HEK293 (cell line): ENCODE measurements around the gene REC8.

Experiments used
- BCL11A ChIP-seq: fragments of 450-650 bp; formaldehyde crosslinking; IDR thresholded peaks from 2 replicates; pipeline ENCODE4 v1.5.1; 2016; ENCODE audit warnings: low read depth, missing biosample characterization, missing genetic modification characterization
- FEZF1 ChIP-seq: fragments of 450-650 bp; formaldehyde crosslinking; IDR thresholded peaks from 2 replicates; pipeline ENCODE4 v1.5.1; 2016; ENCODE audit warnings: missing biosample characterization, missing genetic modification characterization
- GFI1B ChIP-seq: fragments of 450-650 bp; formaldehyde crosslinking; IDR thresholded peaks from 2 replicates; pipeline ENCODE4 v1.5.1; 2016; ENCODE audit warnings: missing biosample characterization, missing genetic modification characterization
- HOXD13 ChIP-seq: sonication (generic); formaldehyde crosslinking; IDR thresholded peaks from 2 replicates; pipeline ENCODE4 v1.8.0; 2022; ENCODE audit warnings: missing genetic modification reagents, borderline replicate concordance
- KLF1 ChIP-seq: fragments of 450-650 bp; formaldehyde crosslinking; IDR thresholded peaks from 2 replicates; pipeline ENCODE4 v1.5.1; 2016; ENCODE audit warnings: missing biosample characterization, missing genetic modification characterization
- KLF16 ChIP-seq: fragments of 450-650 bp; formaldehyde crosslinking; IDR thresholded peaks from 2 replicates; pipeline ENCODE4 v1.5.1; 2017; ENCODE audit warnings: missing biosample characterization, missing genetic modification characterization
- OVOL3 ChIP-seq: fragments of 450-650 bp; formaldehyde crosslinking; IDR thresholded peaks from 2 replicates; pipeline ENCODE4 v1.5.1; 2016; ENCODE audit warnings: missing biosample characterization, missing genetic modification characterization
- SCRT2 ChIP-seq: fragments of 450-650 bp; formaldehyde crosslinking; IDR thresholded peaks from 2 replicates; pipeline ENCODE4 v1.5.1; 2016; ENCODE audit warnings: missing biosample characterization, missing genetic modification characterization
- SP3 ChIP-seq: fragments of 450-650 bp; formaldehyde crosslinking; IDR thresholded peaks from 2 replicates; pipeline ENCODE4 v1.5.1; 2016; ENCODE audit warnings: missing biosample characterization, missing genetic modification characterization
- SP7 ChIP-seq: fragments of 450-650 bp; formaldehyde crosslinking; IDR thresholded peaks from 2 replicates; pipeline ENCODE4 v1.5.1; 2016; ENCODE audit warnings: missing biosample characterization, missing genetic modification characterization
- TRIM28 ChIP-seq: IDR thresholded peaks from 2 replicates; pipeline ENCODE4 v1.6.1; 2011; ENCODE audit warnings: low read length, control low read depth, borderline replicate concordance
- ZBTB8A ChIP-seq: fragments of 450-650 bp; formaldehyde crosslinking; IDR thresholded peaks from 2 replicates; pipeline ENCODE4 v1.5.1; 2016; ENCODE audit warnings: missing biosample characterization, missing genetic modification characterization
- ZNF114 ChIP-seq: fragments of 450-650 bp; formaldehyde crosslinking; IDR thresholded peaks from 2 replicates; pipeline ENCODE4 v1.5.0; 2017; ENCODE audit warnings: missing biosample characterization, missing genetic modification characterization
- ZNF121 ChIP-seq: fragments of 450-650 bp; formaldehyde crosslinking; IDR thresholded peaks from 2 replicates; pipeline ENCODE4 v1.5.1; 2016; ENCODE audit warnings: missing biosample characterization, missing genetic modification characterization
- ZNF132 ChIP-seq: fragments of 450-650 bp; formaldehyde crosslinking; IDR thresholded peaks from 2 replicates; pipeline ENCODE4 v1.5.1; 2017; ENCODE audit warnings: missing biosample characterization, missing genetic modification characterization, borderline replicate concordance
- ZNF157 ChIP-seq: fragments of 450-650 bp; formaldehyde crosslinking; IDR thresholded peaks from 2 replicates; pipeline ENCODE4 v1.5.1; 2016; ENCODE audit warnings: missing biosample characterization, missing genetic modification characterization
- ZNF169 ChIP-seq: fragments of 450-650 bp; formaldehyde crosslinking; IDR thresholded peaks from 2 replicates; pipeline ENCODE4 v1.5.1; 2016; ENCODE audit warnings: missing biosample characterization, missing genetic modification characterization
- ZNF221 ChIP-seq: fragments of 450-650 bp; formaldehyde crosslinking; IDR thresholded peaks from 2 replicates; pipeline ENCODE4 v1.5.1; 2017; ENCODE audit warnings: missing biosample characterization, missing genetic modification characterization, borderline replicate concordance
- ZNF266 ChIP-seq: fragments of 450-650 bp; formaldehyde crosslinking; IDR thresholded peaks from 2 replicates; pipeline ENCODE4 v1.5.1; 2016; ENCODE audit warnings: missing biosample characterization, missing genetic modification characterization, low read depth
- ZNF302 ChIP-seq: fragments of 450-650 bp; formaldehyde crosslinking; IDR thresholded peaks from 2 replicates; pipeline ENCODE4 v1.5.1; 2016; ENCODE audit warnings: missing biosample characterization, missing genetic modification characterization, low read depth
- ZNF311 ChIP-seq: fragments of 450-650 bp; formaldehyde crosslinking; IDR thresholded peaks from 2 replicates; pipeline ENCODE4 v1.5.1; 2017; ENCODE audit warnings: missing biosample characterization, missing genetic modification characterization, borderline replicate concordance
- ZNF350 ChIP-seq: fragments of 450-650 bp; formaldehyde crosslinking; IDR thresholded peaks from 2 replicates; pipeline ENCODE4 v1.5.0; 2017; ENCODE audit warnings: missing biosample characterization, mild to moderate bottlenecking, missing genetic modification characterization
- ZNF391 ChIP-seq: fragments of 450-650 bp; formaldehyde crosslinking; IDR thresholded peaks from 2 replicates; pipeline ENCODE4 v1.5.1; 2016; ENCODE audit warnings: low read depth, missing biosample characterization, missing genetic modification characterization, borderline replicate concordance
- ZNF404 ChIP-seq: fragments of 450-650 bp; formaldehyde crosslinking; IDR thresholded peaks from 2 replicates; pipeline ENCODE4 v1.5.1; 2017; ENCODE audit warnings: missing biosample characterization, missing genetic modification characterization
- ZNF514 ChIP-seq: fragments of 450-650 bp; formaldehyde crosslinking; IDR thresholded peaks from 2 replicates; pipeline ENCODE4 v1.5.1; 2016; ENCODE audit warnings: missing biosample characterization, missing genetic modification characterization
- ZNF560 ChIP-seq: fragments of 450-650 bp; formaldehyde crosslinking; IDR thresholded peaks from 2 replicates; pipeline ENCODE4 v1.5.1; 2017; ENCODE audit warnings: missing biosample characterization, missing genetic modification characterization, borderline replicate concordance
- ZNF621 ChIP-seq: fragments of 450-650 bp; formaldehyde crosslinking; IDR thresholded peaks from 2 replicates; pipeline ENCODE4 v1.5.1; 2017; ENCODE audit warnings: missing biosample characterization, missing genetic modification characterization
- ZNF658 ChIP-seq: fragments of 450-650 bp; formaldehyde crosslinking; IDR thresholded peaks from 2 replicates; pipeline ENCODE4; 2016; ENCODE audit warnings: missing biosample characterization, missing genetic modification characterization
- ZNF792 ChIP-seq: fragments of 450-650 bp; formaldehyde crosslinking; IDR thresholded peaks from 2 replicates; pipeline ENCODE4 v1.5.1; 2016; ENCODE audit warnings: missing biosample characterization, missing genetic modification characterization
- ZNF843 ChIP-seq: fragments of 450-650 bp; formaldehyde crosslinking; IDR thresholded peaks from 2 replicates; pipeline ENCODE4 v1.5.1; 2016; ENCODE audit warnings: missing biosample characterization, missing genetic modification characterization
- ZSCAN23 ChIP-seq: fragments of 450-650 bp; formaldehyde crosslinking; IDR thresholded peaks from 2 replicates; pipeline ENCODE4 v1.5.1; 2016; ENCODE audit warnings: missing biosample characterization, missing genetic modification characterization
- TF ChIP-seq, protein P1 (sequence below): fragments of 450-650 bp; formaldehyde crosslinking; IDR thresholded peaks from 2 replicates; pipeline ENCODE4 v1.5.1; 2017; ENCODE audit warnings: missing biosample characterization, missing genetic modification characterization
- TF ChIP-seq, protein P2 (sequence below): fragments of 450-650 bp; formaldehyde crosslinking; IDR thresholded peaks from 2 replicates; pipeline ENCODE4 v1.5.1; 2016; ENCODE audit warnings: missing biosample characterization, missing genetic modification characterization
- TF ChIP-seq, protein P3 (sequence below): fragments of 450-650 bp; formaldehyde crosslinking; IDR thresholded peaks from 2 replicates; pipeline ENCODE4 v1.5.1; 2016; ENCODE audit warnings: missing biosample characterization, missing genetic modification characterization
- TF ChIP-seq, protein P4 (sequence below): fragments of 450-650 bp; formaldehyde crosslinking; IDR thresholded peaks from 2 replicates; pipeline ENCODE4 v1.5.1; 2017; ENCODE audit warnings: missing biosample characterization, missing genetic modification characterization

REC8 gene

DNA sequence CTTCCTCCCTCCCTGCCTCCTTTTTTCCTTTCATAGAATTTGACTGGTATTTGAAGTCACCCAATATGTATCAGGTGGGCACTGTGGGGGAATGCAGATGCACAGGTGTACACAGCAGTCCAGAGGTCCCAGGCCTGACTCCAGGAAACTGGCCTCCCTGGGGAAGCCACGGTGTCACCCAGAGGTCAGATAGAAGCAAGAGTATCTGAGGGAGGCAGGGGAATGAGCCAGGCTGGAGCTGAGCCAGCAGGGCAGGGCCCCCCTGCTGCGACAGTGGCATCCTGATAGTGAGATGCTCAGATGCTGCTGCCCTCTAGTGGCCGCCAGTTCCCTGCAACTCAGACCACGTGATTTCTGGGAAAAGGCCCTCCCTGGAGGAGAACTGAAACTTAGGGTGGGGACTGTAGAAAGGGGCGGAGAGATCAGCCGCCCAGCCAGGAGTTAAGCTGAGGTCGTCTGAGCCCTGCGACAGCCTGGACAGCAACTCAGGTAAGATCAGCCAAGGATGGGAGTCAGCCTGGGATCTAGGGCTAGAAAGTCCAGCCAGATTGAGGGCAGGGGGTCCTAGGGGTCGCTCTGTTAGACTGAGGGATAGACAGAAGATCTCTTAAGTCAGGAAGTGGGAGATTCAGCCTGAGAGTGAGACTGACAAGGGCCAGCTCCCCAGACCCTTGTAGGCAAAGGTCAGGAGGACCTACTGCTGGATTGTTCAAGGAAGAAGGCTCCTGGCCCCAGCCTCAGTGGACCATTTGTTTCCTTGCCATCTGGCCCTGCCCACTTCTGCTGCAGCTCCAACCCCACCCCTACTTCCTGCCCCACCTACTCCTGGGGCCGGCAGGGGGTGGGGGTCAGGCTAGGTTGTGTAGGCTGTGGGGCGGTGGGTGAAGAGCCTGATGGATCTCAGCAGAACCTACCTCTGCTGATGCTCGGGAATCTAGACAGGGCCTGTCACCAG, 10.8 kb upstream of the REC8 start, which contains the start of gene IRF9 (continued):
- TF ChIP-seq, protein P1, sequence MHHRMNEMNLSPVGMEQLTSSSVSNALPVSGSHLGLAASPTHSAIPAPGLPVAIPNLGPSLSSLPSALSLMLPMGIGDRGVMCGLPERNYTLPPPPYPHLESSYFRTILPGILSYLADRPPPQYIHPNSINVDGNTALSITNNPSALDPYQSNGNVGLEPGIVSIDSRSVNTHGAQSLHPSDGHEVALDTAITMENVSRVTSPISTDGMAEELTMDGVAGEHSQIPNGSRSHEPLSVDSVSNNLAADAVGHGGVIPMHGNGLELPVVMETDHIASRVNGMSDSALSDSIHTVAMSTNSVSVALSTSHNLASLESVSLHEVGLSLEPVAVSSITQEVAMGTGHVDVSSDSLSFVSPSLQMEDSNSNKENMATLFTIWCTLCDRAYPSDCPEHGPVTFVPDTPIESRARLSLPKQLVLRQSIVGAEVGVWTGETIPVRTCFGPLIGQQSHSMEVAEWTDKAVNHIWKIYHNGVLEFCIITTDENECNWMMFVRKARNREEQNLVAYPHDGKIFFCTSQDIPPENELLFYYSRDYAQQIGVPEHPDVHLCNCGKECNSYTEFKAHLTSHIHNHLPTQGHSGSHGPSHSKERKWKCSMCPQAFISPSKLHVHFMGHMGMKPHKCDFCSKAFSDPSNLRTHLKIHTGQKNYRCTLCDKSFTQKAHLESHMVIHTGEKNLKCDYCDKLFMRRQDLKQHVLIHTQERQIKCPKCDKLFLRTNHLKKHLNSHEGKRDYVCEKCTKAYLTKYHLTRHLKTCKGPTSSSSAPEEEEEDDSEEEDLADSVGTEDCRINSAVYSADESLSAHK (tag by site-specific recombination): no peak
- TF ChIP-seq GFI1B (tag by site-specific recombination) (no peak), ZNF391 (tag by site-specific recombination) (peak; percentile 59; the same call in 1 of the 2 replicates), ZNF843 (tag by site-specific recombination) (no peak), ZNF157 (tag by site-specific recombination) (no peak), ZBTB8A (peak; percentile 22; the same call in 1 of the 2 replicates), ZNF169 (no peak), ZNF221 (tag by site-specific recombination) (no peak), TRIM28 (peak; percentile 74), ZNF132 (tag by site-specific recombination) (no peak), ZNF311 (tag by site-specific recombination) (no peak), ZNF114 (tag by site-specific recombination) (no peak), SP3 (tag by site-specific recombination) (peak; percentile 85), ZNF350 (tag by site-specific recombination) (no peak), ZNF266 (tag by site-specific recombination) (no peak), BCL11A (tag by site-specific recombination) (no peak), ZSCAN23 (no peak), ZNF514 (tag by site-specific recombination) (no peak), KLF1 (tag by site-specific recombination) (peak; percentile 78), HOXD13 (CRISPR knock-in tag) (no peak), ZNF621 (no peak), ZNF404 (tag by site-specific recombination) (no peak), KLF16 (tag by site-specific recombination) (no peak), OVOL3 (tag by site-specific recombination) (no peak), SP7 (tag by site-specific recombination) (peak; percentile 91), ZNF121 (tag by site-specific recombination) (no peak), ZNF302 (no peak), ZNF560 (no peak), SCRT2 (tag by site-specific recombination) (no peak), ZNF658 (no peak), FEZF1 (tag by site-specific recombination) (no peak), ZNF792 (tag by site-specific recombination) (no peak)
- TF ChIP-seq, protein P2, sequence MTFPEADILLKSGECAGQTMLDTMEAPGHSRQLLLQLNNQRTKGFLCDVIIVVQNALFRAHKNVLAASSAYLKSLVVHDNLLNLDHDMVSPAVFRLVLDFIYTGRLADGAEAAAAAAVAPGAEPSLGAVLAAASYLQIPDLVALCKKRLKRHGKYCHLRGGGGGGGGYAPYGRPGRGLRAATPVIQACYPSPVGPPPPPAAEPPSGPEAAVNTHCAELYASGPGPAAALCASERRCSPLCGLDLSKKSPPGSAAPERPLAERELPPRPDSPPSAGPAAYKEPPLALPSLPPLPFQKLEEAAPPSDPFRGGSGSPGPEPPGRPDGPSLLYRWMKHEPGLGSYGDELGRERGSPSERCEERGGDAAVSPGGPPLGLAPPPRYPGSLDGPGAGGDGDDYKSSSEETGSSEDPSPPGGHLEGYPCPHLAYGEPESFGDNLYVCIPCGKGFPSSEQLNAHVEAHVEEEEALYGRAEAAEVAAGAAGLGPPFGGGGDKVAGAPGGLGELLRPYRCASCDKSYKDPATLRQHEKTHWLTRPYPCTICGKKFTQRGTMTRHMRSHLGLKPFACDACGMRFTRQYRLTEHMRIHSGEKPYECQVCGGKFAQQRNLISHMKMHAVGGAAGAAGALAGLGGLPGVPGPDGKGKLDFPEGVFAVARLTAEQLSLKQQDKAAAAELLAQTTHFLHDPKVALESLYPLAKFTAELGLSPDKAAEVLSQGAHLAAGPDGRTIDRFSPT (tag by site-specific recombination): peak; percentile 89
- TF ChIP-seq, protein P3, sequence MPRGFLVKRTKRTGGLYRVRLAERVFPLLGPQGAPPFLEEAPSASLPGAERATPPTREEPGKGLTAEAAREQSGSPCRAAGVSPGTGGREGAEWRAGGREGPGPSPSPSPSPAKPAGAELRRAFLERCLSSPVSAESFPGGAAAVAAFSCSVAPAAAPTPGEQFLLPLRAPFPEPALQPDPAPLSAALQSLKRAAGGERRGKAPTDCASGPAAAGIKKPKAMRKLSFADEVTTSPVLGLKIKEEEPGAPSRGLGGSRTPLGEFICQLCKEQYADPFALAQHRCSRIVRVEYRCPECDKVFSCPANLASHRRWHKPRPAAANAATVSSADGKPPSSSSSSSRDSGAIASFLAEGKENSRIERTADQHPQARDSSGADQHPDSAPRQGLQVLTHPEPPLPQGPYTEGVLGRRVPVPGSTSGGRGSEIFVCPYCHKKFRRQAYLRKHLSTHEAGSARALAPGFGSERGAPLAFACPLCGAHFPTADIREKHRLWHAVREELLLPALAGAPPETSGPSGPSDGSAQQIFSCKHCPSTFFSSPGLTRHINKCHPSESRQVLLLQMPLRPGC (tag by site-specific recombination): peak; percentile 84
- TF ChIP-seq, protein P4, sequence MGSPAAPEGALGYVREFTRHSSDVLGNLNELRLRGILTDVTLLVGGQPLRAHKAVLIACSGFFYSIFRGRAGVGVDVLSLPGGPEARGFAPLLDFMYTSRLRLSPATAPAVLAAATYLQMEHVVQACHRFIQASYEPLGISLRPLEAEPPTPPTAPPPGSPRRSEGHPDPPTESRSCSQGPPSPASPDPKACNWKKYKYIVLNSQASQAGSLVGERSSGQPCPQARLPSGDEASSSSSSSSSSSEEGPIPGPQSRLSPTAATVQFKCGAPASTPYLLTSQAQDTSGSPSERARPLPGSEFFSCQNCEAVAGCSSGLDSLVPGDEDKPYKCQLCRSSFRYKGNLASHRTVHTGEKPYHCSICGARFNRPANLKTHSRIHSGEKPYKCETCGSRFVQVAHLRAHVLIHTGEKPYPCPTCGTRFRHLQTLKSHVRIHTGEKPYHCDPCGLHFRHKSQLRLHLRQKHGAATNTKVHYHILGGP: no peak
